Measurements from ENCODE around the gene MRPL36. TPM values are rescaled to one million over a fixed set of nuclear protein-coding genes. Genes with fewer than 3 reads are reported as not detected.

MRPL36 gene
- total RNA-seq, 1 experiment from 2014 or later, result 61.2 TPM

DNA sequence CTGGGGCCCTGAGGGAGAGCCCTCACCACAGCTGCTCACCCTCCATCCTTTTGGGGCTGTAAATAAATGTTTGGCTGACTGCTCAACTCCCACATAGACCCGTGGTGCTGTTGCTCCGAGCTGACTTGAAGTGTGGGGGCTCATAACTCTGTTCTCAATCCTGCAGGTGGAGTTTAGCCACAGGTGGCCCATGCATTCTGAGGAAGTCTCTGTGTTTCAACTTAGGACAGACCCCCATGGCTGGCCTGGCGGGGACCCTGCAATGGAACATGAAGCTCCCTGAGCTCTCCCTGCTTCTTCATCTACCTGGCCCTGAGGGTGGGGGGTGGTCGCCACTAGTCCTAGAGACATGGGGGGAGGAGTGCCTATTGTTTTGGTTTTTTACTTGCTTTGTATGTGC is 21.3 kb upstream of the MRPL36 start:
- CTCF ChIA-PET, result interaction anchor here (1.4 kb wide), 1 partner anchor 58 kb away, joined by 6 read pairs; no protein-coding TSS in a partner anchor
- Mint-ChIP-seq H3K4me3 (no peak overlapping the region), H3K27me3 (ENCODE audit: low read depth) (no peaks in the 10 kb centered on the region), H3K4me1 (peaks cover 18% of the 10 kb centered on the region), H3K9me3 (no peaks in the 10 kb centered on the region), H3K36me3 (peaks cover 62% of the 10 kb centered on the region), H3K27ac (no peak overlapping the region)
- TF ChIP-seq, protein P1, sequence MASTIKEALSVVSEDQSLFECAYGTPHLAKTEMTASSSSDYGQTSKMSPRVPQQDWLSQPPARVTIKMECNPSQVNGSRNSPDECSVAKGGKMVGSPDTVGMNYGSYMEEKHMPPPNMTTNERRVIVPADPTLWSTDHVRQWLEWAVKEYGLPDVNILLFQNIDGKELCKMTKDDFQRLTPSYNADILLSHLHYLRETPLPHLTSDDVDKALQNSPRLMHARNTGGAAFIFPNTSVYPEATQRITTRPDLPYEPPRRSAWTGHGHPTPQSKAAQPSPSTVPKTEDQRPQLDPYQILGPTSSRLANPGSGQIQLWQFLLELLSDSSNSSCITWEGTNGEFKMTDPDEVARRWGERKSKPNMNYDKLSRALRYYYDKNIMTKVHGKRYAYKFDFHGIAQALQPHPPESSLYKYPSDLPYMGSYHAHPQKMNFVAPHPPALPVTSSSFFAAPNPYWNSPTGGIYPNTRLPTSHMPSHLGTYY (CRISPR knock-in tag; IDR thresholded peaks at IDR 0.05), result no peak
- TF ChIP-seq ETV6 (CRISPR knock-in tag; IDR thresholded peaks at IDR 0.05) (no peak), ZNF219 (CRISPR knock-in tag; IDR thresholded peaks at IDR 0.05; ENCODE audit: borderline replicate concordance) (no peak), SOX15 (CRISPR knock-in tag; IDR thresholded peaks at IDR 0.05) (no peak), HMGA2 (CRISPR knock-in tag; IDR thresholded peaks at IDR 0.05) (no peak), RELA (CRISPR knock-in tag; IDR thresholded peaks at IDR 0.05; ENCODE audit: borderline replicate concordance) (no peak), NR1H2 (CRISPR knock-in tag; IDR thresholded peaks at IDR 0.05) (no peak), GABPB1 (CRISPR knock-in tag; IDR thresholded peaks at IDR 0.05) (no peak)
- TF ChIP-seq, protein P2, sequence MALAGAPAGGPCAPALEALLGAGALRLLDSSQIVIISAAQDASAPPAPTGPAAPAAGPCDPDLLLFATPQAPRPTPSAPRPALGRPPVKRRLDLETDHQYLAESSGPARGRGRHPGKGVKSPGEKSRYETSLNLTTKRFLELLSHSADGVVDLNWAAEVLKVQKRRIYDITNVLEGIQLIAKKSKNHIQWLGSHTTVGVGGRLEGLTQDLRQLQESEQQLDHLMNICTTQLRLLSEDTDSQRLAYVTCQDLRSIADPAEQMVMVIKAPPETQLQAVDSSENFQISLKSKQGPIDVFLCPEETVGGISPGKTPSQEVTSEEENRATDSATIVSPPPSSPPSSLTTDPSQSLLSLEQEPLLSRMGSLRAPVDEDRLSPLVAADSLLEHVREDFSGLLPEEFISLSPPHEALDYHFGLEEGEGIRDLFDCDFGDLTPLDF (CRISPR knock-in tag; IDR thresholded peaks at IDR 0.05), result no peak
- TF ChIP-seq, protein P3, sequence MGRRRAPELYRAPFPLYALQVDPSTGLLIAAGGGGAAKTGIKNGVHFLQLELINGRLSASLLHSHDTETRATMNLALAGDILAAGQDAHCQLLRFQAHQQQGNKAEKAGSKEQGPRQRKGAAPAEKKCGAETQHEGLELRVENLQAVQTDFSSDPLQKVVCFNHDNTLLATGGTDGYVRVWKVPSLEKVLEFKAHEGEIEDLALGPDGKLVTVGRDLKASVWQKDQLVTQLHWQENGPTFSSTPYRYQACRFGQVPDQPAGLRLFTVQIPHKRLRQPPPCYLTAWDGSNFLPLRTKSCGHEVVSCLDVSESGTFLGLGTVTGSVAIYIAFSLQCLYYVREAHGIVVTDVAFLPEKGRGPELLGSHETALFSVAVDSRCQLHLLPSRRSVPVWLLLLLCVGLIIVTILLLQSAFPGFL (CRISPR knock-in tag; IDR thresholded peaks at IDR 0.05; ENCODE audit: borderline replicate concordance), result no peak
- TF ChIP-seq, protein P4, sequence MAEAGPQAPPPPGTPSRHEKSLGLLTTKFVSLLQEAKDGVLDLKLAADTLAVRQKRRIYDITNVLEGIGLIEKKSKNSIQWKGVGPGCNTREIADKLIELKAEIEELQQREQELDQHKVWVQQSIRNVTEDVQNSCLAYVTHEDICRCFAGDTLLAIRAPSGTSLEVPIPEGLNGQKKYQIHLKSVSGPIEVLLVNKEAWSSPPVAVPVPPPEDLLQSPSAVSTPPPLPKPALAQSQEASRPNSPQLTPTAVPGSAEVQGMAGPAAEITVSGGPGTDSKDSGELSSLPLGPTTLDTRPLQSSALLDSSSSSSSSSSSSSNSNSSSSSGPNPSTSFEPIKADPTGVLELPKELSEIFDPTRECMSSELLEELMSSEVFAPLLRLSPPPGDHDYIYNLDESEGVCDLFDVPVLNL (CRISPR knock-in tag; IDR thresholded peaks at IDR 0.05; ENCODE audit: borderline replicate concordance, low read depth), result no peak
- DNase-seq (ENCODE audit: low spot score) (no peak), ATAC-seq (no peak)
- POLR2A ChIA-PET, result interaction anchor here (0.6 kb wide), 1 partner anchor 417 kb away, joined by 4 read pairs; no protein-coding TSS in a partner anchor

DNA sequence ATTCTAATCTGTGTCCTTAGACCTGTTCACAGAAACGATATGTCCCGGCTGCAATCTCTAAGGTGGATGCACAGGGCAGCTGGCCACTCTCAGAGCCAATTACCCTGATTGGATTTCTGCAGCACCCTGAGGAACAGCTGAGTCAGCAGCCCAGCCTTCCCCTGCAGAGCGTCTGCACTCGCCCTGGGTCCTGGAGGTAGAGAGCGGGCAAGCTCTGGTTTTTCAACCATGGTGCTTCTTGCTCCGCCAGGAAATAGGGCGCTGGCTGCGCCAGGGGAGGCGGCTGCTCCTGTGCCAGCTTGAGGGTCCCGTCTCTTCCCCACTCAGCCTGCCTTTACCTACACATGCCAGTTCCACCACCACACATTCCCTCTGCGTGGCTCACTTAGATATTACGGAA is 20.7 kb upstream of the MRPL36 start:
- Mint-ChIP-seq H3K4me1 (peaks cover 21% of the 10 kb centered on the region), H3K36me3 (peaks cover 68% of the 10 kb centered on the region), H3K27ac (no peak overlapping the region), H3K9me3 (no peaks in the 10 kb centered on the region), H3K4me3 (no peak overlapping the region), H3K27me3 (ENCODE audit: low read depth) (no peaks in the 10 kb centered on the region)
- CTCF ChIA-PET, result interaction anchor here (1.4 kb wide), 1 partner anchor 57 kb away, joined by 6 read pairs; no protein-coding TSS in a partner anchor
- DNase-seq (ENCODE audit: low spot score), result no peak
- no peak for ATAC-seq
- POLR2A ChIA-PET, result interaction anchor here (0.6 kb wide), 1 partner anchor 418 kb away, joined by 4 read pairs; no protein-coding TSS in a partner anchor
- TF ChIP-seq, protein P5, sequence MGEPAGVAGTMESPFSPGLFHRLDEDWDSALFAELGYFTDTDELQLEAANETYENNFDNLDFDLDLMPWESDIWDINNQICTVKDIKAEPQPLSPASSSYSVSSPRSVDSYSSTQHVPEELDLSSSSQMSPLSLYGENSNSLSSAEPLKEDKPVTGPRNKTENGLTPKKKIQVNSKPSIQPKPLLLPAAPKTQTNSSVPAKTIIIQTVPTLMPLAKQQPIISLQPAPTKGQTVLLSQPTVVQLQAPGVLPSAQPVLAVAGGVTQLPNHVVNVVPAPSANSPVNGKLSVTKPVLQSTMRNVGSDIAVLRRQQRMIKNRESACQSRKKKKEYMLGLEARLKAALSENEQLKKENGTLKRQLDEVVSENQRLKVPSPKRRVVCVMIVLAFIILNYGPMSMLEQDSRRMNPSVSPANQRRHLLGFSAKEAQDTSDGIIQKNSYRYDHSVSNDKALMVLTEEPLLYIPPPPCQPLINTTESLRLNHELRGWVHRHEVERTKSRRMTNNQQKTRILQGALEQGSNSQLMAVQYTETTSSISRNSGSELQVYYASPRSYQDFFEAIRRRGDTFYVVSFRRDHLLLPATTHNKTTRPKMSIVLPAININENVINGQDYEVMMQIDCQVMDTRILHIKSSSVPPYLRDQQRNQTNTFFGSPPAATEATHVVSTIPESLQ (CRISPR knock-in tag; IDR thresholded peaks at IDR 0.05), result no peak
- TF ChIP-seq ZNF138 (CRISPR knock-in tag; conservative IDR thresholded peaks at IDR 0.05), result no peak
- TF ChIP-seq, protein P6, sequence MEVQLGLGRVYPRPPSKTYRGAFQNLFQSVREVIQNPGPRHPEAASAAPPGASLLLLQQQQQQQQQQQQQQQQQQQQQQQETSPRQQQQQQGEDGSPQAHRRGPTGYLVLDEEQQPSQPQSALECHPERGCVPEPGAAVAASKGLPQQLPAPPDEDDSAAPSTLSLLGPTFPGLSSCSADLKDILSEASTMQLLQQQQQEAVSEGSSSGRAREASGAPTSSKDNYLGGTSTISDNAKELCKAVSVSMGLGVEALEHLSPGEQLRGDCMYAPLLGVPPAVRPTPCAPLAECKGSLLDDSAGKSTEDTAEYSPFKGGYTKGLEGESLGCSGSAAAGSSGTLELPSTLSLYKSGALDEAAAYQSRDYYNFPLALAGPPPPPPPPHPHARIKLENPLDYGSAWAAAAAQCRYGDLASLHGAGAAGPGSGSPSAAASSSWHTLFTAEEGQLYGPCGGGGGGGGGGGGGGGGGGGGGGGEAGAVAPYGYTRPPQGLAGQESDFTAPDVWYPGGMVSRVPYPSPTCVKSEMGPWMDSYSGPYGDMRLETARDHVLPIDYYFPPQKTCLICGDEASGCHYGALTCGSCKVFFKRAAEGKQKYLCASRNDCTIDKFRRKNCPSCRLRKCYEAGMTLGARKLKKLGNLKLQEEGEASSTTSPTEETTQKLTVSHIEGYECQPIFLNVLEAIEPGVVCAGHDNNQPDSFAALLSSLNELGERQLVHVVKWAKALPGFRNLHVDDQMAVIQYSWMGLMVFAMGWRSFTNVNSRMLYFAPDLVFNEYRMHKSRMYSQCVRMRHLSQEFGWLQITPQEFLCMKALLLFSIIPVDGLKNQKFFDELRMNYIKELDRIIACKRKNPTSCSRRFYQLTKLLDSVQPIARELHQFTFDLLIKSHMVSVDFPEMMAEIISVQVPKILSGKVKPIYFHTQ (CRISPR knock-in tag; IDR thresholded peaks at IDR 0.05), result no peak
- no peak for TF ChIP-seq SP1 (CRISPR knock-in tag; conservative IDR thresholded peaks at IDR 0.05)
- no peak for TF ChIP-seq RELA (CRISPR knock-in tag; IDR thresholded peaks at IDR 0.05; ENCODE audit: borderline replicate concordance)
- no peak for TF ChIP-seq OVOL2 (CRISPR knock-in tag; IDR thresholded peaks at IDR 0.05; ENCODE audit: borderline replicate concordance)
- TF ChIP-seq, protein P7, sequence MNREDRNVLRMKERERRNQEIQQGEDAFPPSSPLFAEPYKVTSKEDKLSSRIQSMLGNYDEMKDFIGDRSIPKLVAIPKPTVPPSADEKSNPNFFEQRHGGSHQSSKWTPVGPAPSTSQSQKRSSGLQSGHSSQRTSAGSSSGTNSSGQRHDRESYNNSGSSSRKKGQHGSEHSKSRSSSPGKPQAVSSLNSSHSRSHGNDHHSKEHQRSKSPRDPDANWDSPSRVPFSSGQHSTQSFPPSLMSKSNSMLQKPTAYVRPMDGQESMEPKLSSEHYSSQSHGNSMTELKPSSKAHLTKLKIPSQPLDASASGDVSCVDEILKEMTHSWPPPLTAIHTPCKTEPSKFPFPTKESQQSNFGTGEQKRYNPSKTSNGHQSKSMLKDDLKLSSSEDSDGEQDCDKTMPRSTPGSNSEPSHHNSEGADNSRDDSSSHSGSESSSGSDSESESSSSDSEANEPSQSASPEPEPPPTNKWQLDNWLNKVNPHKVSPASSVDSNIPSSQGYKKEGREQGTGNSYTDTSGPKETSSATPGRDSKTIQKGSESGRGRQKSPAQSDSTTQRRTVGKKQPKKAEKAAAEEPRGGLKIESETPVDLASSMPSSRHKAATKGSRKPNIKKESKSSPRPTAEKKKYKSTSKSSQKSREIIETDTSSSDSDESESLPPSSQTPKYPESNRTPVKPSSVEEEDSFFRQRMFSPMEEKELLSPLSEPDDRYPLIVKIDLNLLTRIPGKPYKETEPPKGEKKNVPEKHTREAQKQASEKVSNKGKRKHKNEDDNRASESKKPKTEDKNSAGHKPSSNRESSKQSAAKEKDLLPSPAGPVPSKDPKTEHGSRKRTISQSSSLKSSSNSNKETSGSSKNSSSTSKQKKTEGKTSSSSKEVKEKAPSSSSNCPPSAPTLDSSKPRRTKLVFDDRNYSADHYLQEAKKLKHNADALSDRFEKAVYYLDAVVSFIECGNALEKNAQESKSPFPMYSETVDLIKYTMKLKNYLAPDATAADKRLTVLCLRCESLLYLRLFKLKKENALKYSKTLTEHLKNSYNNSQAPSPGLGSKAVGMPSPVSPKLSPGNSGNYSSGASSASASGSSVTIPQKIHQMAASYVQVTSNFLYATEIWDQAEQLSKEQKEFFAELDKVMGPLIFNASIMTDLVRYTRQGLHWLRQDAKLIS (CRISPR knock-in tag; IDR thresholded peaks at IDR 0.05; ENCODE audit: borderline replicate concordance), result no peak
